ENCODE data around the gene MAP3K7. TPM values are rescaled to one million over a fixed set of nuclear protein-coding genes. Genes with fewer than 3 reads are reported as not detected.

Gene MAP3K7
- total and polyA plus RNA-seq, 2 of the 8 experiments (the other 6 are each of a cell fraction or from before 2014, with no cell fraction given) = 27.3 to 34.8 TPM

GRCh38 chr6:90464507-90464906, 122.4 kb downstream of the MAP3K7 start (continued):
- no peak for TF ChIP-seq CHD7 (IDR thresholded peaks at IDR 0.05; ENCODE audit: insufficient replicate concordance, low read length)
- TF ChIP-seq HDAC2 (IDR thresholded peaks at IDR 0.05; ENCODE audit: borderline replicate concordance in 1 of 2, low read depth in 2 of 2, low read length in 2 of 2) = no peak
- no peak for TF ChIP-seq NANOG (IDR thresholded peaks at IDR 0.05; ENCODE audit: insufficient read depth, low read depth, low read length, poor library complexity, severe bottlenecking)
- TF ChIP-seq POU5F1 (IDR thresholded peaks at IDR 0.05; ENCODE audit: low read depth, low read length) = no peak
- TF ChIP-seq KDM4A (IDR thresholded peaks at IDR 0.05; ENCODE audit: low read depth, low read length, severe bottlenecking) = no peak
- no peak for TF ChIP-seq ZNF274 (IDR thresholded peaks at IDR 0.05; ENCODE audit: borderline replicate concordance, extremely low read depth, low read length)
- TF ChIP-seq SIRT6 (IDR thresholded peaks at IDR 0.05; ENCODE audit: low read length) = no peak
- TF ChIP-seq FOSL1 (IDR thresholded peaks at IDR 0.05; ENCODE audit: insufficient read depth, low read depth, low read length) = no peak
- TF ChIP-seq, protein P1, sequence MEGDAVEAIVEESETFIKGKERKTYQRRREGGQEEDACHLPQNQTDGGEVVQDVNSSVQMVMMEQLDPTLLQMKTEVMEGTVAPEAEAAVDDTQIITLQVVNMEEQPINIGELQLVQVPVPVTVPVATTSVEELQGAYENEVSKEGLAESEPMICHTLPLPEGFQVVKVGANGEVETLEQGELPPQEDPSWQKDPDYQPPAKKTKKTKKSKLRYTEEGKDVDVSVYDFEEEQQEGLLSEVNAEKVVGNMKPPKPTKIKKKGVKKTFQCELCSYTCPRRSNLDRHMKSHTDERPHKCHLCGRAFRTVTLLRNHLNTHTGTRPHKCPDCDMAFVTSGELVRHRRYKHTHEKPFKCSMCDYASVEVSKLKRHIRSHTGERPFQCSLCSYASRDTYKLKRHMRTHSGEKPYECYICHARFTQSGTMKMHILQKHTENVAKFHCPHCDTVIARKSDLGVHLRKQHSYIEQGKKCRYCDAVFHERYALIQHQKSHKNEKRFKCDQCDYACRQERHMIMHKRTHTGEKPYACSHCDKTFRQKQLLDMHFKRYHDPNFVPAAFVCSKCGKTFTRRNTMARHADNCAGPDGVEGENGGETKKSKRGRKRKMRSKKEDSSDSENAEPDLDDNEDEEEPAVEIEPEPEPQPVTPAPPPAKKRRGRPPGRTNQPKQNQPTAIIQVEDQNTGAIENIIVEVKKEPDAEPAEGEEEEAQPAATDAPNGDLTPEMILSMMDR (IDR thresholded peaks at IDR 0.05; ENCODE audit: control extremely low read depth in 1 of 3, insufficient read depth in 1 of 3, low read depth in 1 of 3, low read length in 3 of 3) = no peak

Data from H1 (cell line).